ENCODE data around the gene CDK6.

The CDK6 gene

GRCh38 chr7:92731335-92732063, 104.9 kb downstream of the CDK6 start:
- H3K4me3 ChIP-seq (ENCODE audit: low read length): no peak overlapping the region
- peak; percentile 61 for DNase-seq (ENCODE audit: low read depth)
- no peak for TF ChIP-seq CTCF (IDR thresholded peaks at IDR 0.05; ENCODE audit: insufficient read depth, low read depth, low read length, missing control alignments)

DNA sequence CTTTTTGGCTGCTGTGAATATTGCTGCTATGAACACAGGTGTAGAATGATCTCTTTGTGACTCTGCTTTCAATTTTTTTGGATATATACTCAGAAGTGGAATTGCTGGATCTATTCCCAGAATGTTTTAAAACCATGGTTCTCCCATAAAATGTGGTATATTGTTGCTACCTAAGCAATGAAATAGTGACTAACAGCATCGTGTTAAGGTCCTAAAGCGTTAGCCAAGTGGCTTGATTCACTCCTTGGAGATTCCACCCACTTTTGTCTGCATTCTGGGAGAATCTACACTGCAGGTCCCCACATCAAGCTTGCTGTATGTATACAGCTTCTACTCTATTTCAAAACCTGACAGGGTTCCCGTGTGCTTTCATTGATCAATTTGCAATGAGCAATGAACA, 105.6 kb downstream of the CDK6 start:
- DNase-seq (ENCODE audit: low read depth): no peak
- H3K4me3 ChIP-seq (ENCODE audit: low read length): no peak overlapping the region
- no peak for TF ChIP-seq CTCF (IDR thresholded peaks at IDR 0.05; ENCODE audit: insufficient read depth, low read depth, low read length, missing control alignments)

DNA sequence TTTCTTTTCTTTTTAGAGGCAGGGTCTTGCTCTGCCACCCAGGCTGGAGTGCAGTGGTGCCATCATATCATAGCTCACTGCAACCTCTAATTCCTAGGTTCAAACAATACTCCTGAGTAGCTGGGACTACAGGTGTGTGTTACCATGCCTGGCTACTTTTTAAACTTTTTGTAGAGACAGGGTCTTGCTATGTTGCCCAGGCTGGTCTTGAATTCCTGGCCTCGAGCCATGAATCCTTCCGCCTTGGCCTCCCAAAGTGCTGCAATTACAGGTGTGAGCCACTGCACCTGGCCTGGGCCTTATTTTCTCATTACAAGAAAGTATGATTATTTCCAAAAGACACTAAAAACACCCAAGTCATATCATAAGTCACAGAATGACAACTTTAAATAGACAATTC, 106.6 kb downstream of the CDK6 start:
- no peak overlapping the region for H3K4me3 ChIP-seq (ENCODE audit: low read length)
- no peak for DNase-seq (ENCODE audit: low read depth)
- TF ChIP-seq CTCF (IDR thresholded peaks at IDR 0.05; ENCODE audit: insufficient read depth, low read depth, low read length, missing control alignments): no peak

- no peak overlapping the region for H3K4me3 ChIP-seq (ENCODE audit: low read length)
- DNase-seq (ENCODE audit: low read depth): no peak
These were observed 107.2 kb downstream of the CDK6 start for GRCh38 chr7:92729172-92729571.

GRCh38 chr7:92727755-92728154, 108.6 kb downstream of the CDK6 start:
- TF ChIP-seq CTCF (IDR thresholded peaks at IDR 0.05; ENCODE audit: insufficient read depth, low read depth, low read length, missing control alignments): no peak
- DNase-seq (ENCODE audit: low read depth): no peak
- H3K4me3 ChIP-seq (ENCODE audit: low read length): no peak overlapping the region

More at GRCh38 chr7:92729172-92729571, 107.2 kb downstream of the CDK6 start:
- TF ChIP-seq CTCF (IDR thresholded peaks at IDR 0.05; ENCODE audit: insufficient read depth, low read depth, low read length, missing control alignments): no peak

- no peak for TF ChIP-seq CTCF (IDR thresholded peaks at IDR 0.05; ENCODE audit: insufficient read depth, low read depth, low read length, missing control alignments)
- H3K4me3 ChIP-seq (ENCODE audit: low read length): no peak overlapping the region
- no peak for DNase-seq (ENCODE audit: low read depth)
These were observed 111.0 kb downstream of the CDK6 start for GRCh38 chr7:92725161-92725925.

Data from epithelial cell of esophagus (primary cell).